ENCODE results near the gene BICC1.

BICC1 gene

GRCh38 chr10:58567652-58568051, 55.0 kb downstream of the BICC1 start:
- H3K27me3 ChIP-seq (ENCODE audit: insufficient read depth, low read length, poor library complexity, severe bottlenecking) = no peaks in the 10 kb centered on the region
- H3K9me3 ChIP-seq (ENCODE audit: insufficient read depth, low read depth, low read length) = no peaks in the 10 kb centered on the region
- H3K79me2 ChIP-seq (ENCODE audit: insufficient read depth, low read length) = no peaks in the 10 kb centered on the region
- TF ChIP-seq CTCF (conservative IDR thresholded peaks at IDR 0.05; ENCODE audit: low read length) = no peak
- no peak for TF ChIP-seq EZH2phosphoT487 (IDR thresholded peaks at IDR 0.05; ENCODE audit: borderline replicate concordance)
- H3K4me3 ChIP-seq (ENCODE audit: low read length, poor library complexity, severe bottlenecking) = no peak overlapping the region
- no peaks in the 10 kb centered on the region for H3K36me3 ChIP-seq (ENCODE audit: insufficient read depth, low read length)
- H3K4me2 ChIP-seq (ENCODE audit: low read depth, low read length, poor library complexity, severe bottlenecking) = no peak overlapping the region
- no peak overlapping the region for H2AFZ ChIP-seq (ENCODE audit: low read length)
- no peaks in the 10 kb centered on the region for H3K4me1 ChIP-seq (ENCODE audit: insufficient read depth, low read length, poor library complexity, severe bottlenecking)
- H3K9ac ChIP-seq (ENCODE audit: low read depth, low read length, poor library complexity, severe bottlenecking) = no peak overlapping the region
- no peaks in the 10 kb centered on the region for H4K20me1 ChIP-seq (ENCODE audit: insufficient read depth, low read length, poor library complexity, severe bottlenecking)
- H3F3A ChIP-seq (ENCODE audit: low read depth) = no peaks in the 10 kb centered on the region
- no peaks in the 10 kb centered on the region for H3K9me2 ChIP-seq (replicated peaks; ENCODE audit: low read depth, low read length)

GRCh38 chr10:58568428-58568935, 55.8 kb downstream of the BICC1 start:
- H3K9ac ChIP-seq (ENCODE audit: low read depth, low read length, poor library complexity, severe bottlenecking) = no peak overlapping the region
- no peaks in the 10 kb centered on the region for H3K9me3 ChIP-seq (ENCODE audit: insufficient read depth, low read depth, low read length)
- no peak overlapping the region for H2AFZ ChIP-seq (ENCODE audit: low read length)
- TF ChIP-seq EZH2phosphoT487 (IDR thresholded peaks at IDR 0.05; ENCODE audit: borderline replicate concordance) (no peak), CTCF (conservative IDR thresholded peaks at IDR 0.05; ENCODE audit: low read length) (no peak)
- H4K20me1 ChIP-seq (ENCODE audit: insufficient read depth, low read length, poor library complexity, severe bottlenecking) = no peaks in the 10 kb centered on the region
- no peaks in the 10 kb centered on the region for H3K36me3 ChIP-seq (ENCODE audit: insufficient read depth, low read length)
- no peak overlapping the region for H3K4me3 ChIP-seq (ENCODE audit: low read length, poor library complexity, severe bottlenecking)
- no peaks in the 10 kb centered on the region for H3F3A ChIP-seq (ENCODE audit: low read depth)
- H3K27me3 ChIP-seq (ENCODE audit: insufficient read depth, low read length, poor library complexity, severe bottlenecking) = no peaks in the 10 kb centered on the region
- no peaks in the 10 kb centered on the region for H3K79me2 ChIP-seq (ENCODE audit: insufficient read depth, low read length)
- H3K9me2 ChIP-seq (replicated peaks; ENCODE audit: low read depth, low read length) = no peaks in the 10 kb centered on the region
- H3K4me1 ChIP-seq (ENCODE audit: insufficient read depth, low read length, poor library complexity, severe bottlenecking) = no peaks in the 10 kb centered on the region
- H3K4me2 ChIP-seq (ENCODE audit: low read depth, low read length, poor library complexity, severe bottlenecking) = no peak overlapping the region

- H3F3A ChIP-seq (ENCODE audit: low read depth) = no peaks in the 10 kb centered on the region
- no peaks in the 10 kb centered on the region for H3K9me3 ChIP-seq (ENCODE audit: insufficient read depth, low read depth, low read length)
- H4K20me1 ChIP-seq (ENCODE audit: insufficient read depth, low read length, poor library complexity, severe bottlenecking) = no peaks in the 10 kb centered on the region
- no peaks in the 10 kb centered on the region for H3K79me2 ChIP-seq (ENCODE audit: insufficient read depth, low read length)
- TF ChIP-seq CTCF (conservative IDR thresholded peaks at IDR 0.05; ENCODE audit: low read length) (no peak), EZH2phosphoT487 (IDR thresholded peaks at IDR 0.05; ENCODE audit: borderline replicate concordance) (no peak)
- no peaks in the 10 kb centered on the region for H3K4me1 ChIP-seq (ENCODE audit: insufficient read depth, low read length, poor library complexity, severe bottlenecking)
- H3K9me2 ChIP-seq (replicated peaks; ENCODE audit: low read depth, low read length) = no peaks in the 10 kb centered on the region
- no peaks in the 10 kb centered on the region for H3K27me3 ChIP-seq (ENCODE audit: insufficient read depth, low read length, poor library complexity, severe bottlenecking)
- H2AFZ ChIP-seq (ENCODE audit: low read length) = no peak overlapping the region
- no peaks in the 10 kb centered on the region for H3K36me3 ChIP-seq (ENCODE audit: insufficient read depth, low read length)
- no peak overlapping the region for H3K4me3 ChIP-seq (ENCODE audit: low read length, poor library complexity, severe bottlenecking)
- no peak overlapping the region for H3K9ac ChIP-seq (ENCODE audit: low read depth, low read length, poor library complexity, severe bottlenecking)
- H3K4me2 ChIP-seq (ENCODE audit: low read depth, low read length, poor library complexity, severe bottlenecking) = no peak overlapping the region
These were observed 57.6 kb downstream of the BICC1 start for GRCh38 chr10:58570307-58570723.
